Nephron (organoid): Measurements from ENCODE around the gene ANO4.
A peak's percentile ranks its signal among the peaks of the same experiment; 100 is the strongest.
"Not testable (repeated sequence)": the region's sequence is repeated elsewhere in the genome, so short reads cannot be mapped to it uniquely, and the experiment has no call there.

ENCODE experiments used
- H3K27ac Mint-ChIP-seq, 3 experiments: 2 replicates each; pipeline ENCODE4 v1.8.0; 2020; ENCODE audit warnings: mixed read lengths in 3 of 3, mild to moderate bottlenecking in 2 of 3, moderate library complexity in 1 of 3
- H3K27me3 Mint-ChIP-seq: 2 replicates; pipeline ENCODE4 v1.8.0; 2021; ENCODE audit warnings: low read depth, mild to moderate bottlenecking, moderate library complexity, mixed read lengths
- H3K36me3 Mint-ChIP-seq: 2 replicates; pipeline ENCODE4 v1.8.0; 2020; ENCODE audit warnings: low read depth, mixed read lengths
- H3K4me1 Mint-ChIP-seq: 2 replicates; pipeline ENCODE4 v1.8.0; 2020; ENCODE audit warnings: mixed read lengths
- H3K4me3 Mint-ChIP-seq, 3 experiments: 2 replicates each; pipeline ENCODE4 v1.8.0; 2020; ENCODE audit warnings: mild to moderate bottlenecking in 3 of 3, mixed read lengths in 3 of 3, moderate library complexity in 2 of 3
- H3K9me3 Mint-ChIP-seq: 2 replicates; pipeline ENCODE4 v1.8.0; 2020; ENCODE audit warnings: mixed read lengths
- CTCF ChIP-seq, 3 experiments: fragments of 200-600 bp; sonication (generic); IDR thresholded peaks; one replicate each; pipeline ENCODE4 v1.5.0; 2021; ENCODE audit warnings: antibody characterized with exemption in 3 of 3; ENCODE audit not compliant: unreplicated experiment in 3 of 3

The ANO4 gene

GRCh38 chr12:100926669-100927248, 132.2 kb downstream of the ANO4 start:
- Mint-ChIP-seq H3K27me3 (peaks cover 4% of the 10 kb centered on the region), H3K4me3 (no peak overlapping the region), H3K36me3 (no peaks in the 10 kb centered on the region), H3K27ac (no peak overlapping the region), H3K9me3 (no peaks in the 10 kb centered on the region), H3K4me1 (no peaks in the 10 kb centered on the region)
- peak; percentile 19 to 38 (median 20) for TF ChIP-seq CTCF (IDR thresholded peaks at IDR 0.05; ENCODE audit: unreplicated experiment in 3 of 3)

- Mint-ChIP-seq H3K27ac (no peak overlapping the region), H3K4me3 (no peak overlapping the region), H3K4me1 (no peaks in the 10 kb centered on the region), H3K36me3 (no peaks in the 10 kb centered on the region), H3K9me3 (no peaks in the 10 kb centered on the region), H3K27me3 (peaks cover 4% of the 10 kb centered on the region)
- TF ChIP-seq CTCF (IDR thresholded peaks at IDR 0.05; ENCODE audit: unreplicated experiment in 3 of 3) = no peak
These were observed 133.2 kb downstream of the ANO4 start for GRCh38 chr12:100927826-100928225.

GRCh38 chr12:100932571-100932970, 138.0 kb downstream of the ANO4 start:
- H3K36me3 Mint-ChIP-seq = no peaks in the 10 kb centered on the region
- no peaks in the 10 kb centered on the region for H3K9me3 Mint-ChIP-seq
- H3K27me3 Mint-ChIP-seq = peaks cover 4% of the 10 kb centered on the region
- H3K4me1 Mint-ChIP-seq = no peaks in the 10 kb centered on the region
- H3K4me3 Mint-ChIP-seq = no peak overlapping the region
- no peak overlapping the region for H3K27ac Mint-ChIP-seq
- TF ChIP-seq CTCF (IDR thresholded peaks at IDR 0.05; ENCODE audit: unreplicated experiment in 3 of 3) = no peak

- not testable (repeated sequence) for H3K27ac Mint-ChIP-seq, H3K9me3 Mint-ChIP-seq, H3K4me1 Mint-ChIP-seq, H3K27me3 Mint-ChIP-seq, H3K36me3 Mint-ChIP-seq, H3K4me3 Mint-ChIP-seq
These were observed 139.0 kb downstream of the ANO4 start for GRCh38 chr12:100933531-100933930.

DNA sequence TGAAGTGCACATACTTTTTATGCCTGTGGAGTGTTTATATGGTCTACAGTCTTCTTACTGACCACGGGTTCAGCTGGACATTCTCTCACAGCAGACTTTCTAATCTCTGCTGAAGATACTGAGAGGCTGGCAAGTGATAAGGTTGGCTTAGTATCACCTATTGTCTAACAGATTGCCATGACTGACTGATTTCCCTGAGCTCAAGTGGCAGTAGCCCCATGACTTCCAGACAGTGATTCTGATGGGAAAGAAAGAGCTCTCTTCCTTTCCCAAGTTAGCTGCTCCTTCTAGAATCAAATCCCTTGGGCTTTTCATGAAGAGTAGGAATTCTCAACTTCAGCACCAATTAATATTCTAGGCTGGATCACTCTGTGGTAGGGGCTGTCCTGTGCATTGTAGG, 141.4 kb downstream of the ANO4 start:
- no peaks in the 10 kb centered on the region for H3K4me1 Mint-ChIP-seq
- H3K4me3 Mint-ChIP-seq = no peak overlapping the region
- H3K9me3 Mint-ChIP-seq = no peaks in the 10 kb centered on the region
- H3K27me3 Mint-ChIP-seq = no peaks in the 10 kb centered on the region
- TF ChIP-seq CTCF (IDR thresholded peaks at IDR 0.05; ENCODE audit: unreplicated experiment in 3 of 3) = no peak
- no peaks in the 10 kb centered on the region for H3K36me3 Mint-ChIP-seq
- no peak overlapping the region for H3K27ac Mint-ChIP-seq

DNA sequence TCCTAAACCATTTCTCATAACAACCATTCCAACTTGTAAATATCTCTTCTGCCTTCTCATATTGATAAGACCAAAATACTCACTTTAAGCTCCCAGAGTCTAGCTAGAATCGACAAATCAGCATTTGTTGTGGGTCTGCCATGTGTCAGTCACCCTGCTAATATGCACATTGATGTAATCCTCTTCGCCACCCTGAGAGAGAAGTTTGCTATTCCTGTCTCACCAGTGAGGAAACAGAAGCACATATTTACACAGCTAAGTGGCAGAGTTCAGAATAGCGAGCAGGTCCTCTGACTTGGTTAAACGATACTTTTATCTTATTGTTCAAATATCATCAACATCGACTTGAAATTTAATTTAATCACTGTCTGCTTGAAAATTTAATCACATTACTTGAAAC, 142.1 kb downstream of the ANO4 start:
- no peak for TF ChIP-seq CTCF (IDR thresholded peaks at IDR 0.05; ENCODE audit: unreplicated experiment in 3 of 3)
- Mint-ChIP-seq H3K4me1 (no peaks in the 10 kb centered on the region), H3K4me3 (no peak overlapping the region), H3K9me3 (no peaks in the 10 kb centered on the region), H3K27ac (no peak overlapping the region), H3K36me3 (no peaks in the 10 kb centered on the region), H3K27me3 (no peaks in the 10 kb centered on the region)
